Measurements from ENCODE around the gene UVSSA. TPM values are rescaled to one million over a fixed set of nuclear protein-coding genes. Genes with fewer than 3 reads are reported as not detected.

UVSSA gene
- total and polyA plus RNA-seq, 2 donors (not counting 1 experiment from before 2014, with no cell fraction given), result 4.6 to 7.6 TPM

GRCh38 chr4:1337376-1337831 lies 9.6 kb upstream of the UVSSA start:
- H4K20me1 ChIP-seq (ENCODE audit: control insufficient read depth, extremely low read depth, insufficient read depth, low read length), result no peaks in the 10 kb centered on the region
- no peaks in the 10 kb centered on the region for H3K79me2 ChIP-seq (ENCODE audit: control insufficient read depth, insufficient read depth, low read length)
- no peak overlapping the region for H3K4me2 ChIP-seq (ENCODE audit: extremely low read depth, insufficient read depth, low read length)
- peaks cover 44% of the 10 kb centered on the region for H3K36me3 ChIP-seq (ENCODE audit: control insufficient read depth, insufficient read depth, low read length)
- H3K27me3 ChIP-seq (ENCODE audit: control insufficient read depth, insufficient read depth, low read length), result no peaks in the 10 kb centered on the region
- no peak overlapping the region for H2AFZ ChIP-seq (ENCODE audit: low read length)
- no peak overlapping the region for H3K27ac ChIP-seq (ENCODE audit: insufficient read depth, low read length)
- H3K9ac ChIP-seq (ENCODE audit: insufficient read depth, low read length), result no peak overlapping the region
- no peak overlapping the region for H3K4me3 ChIP-seq (replicated peaks in 1 of 4; ENCODE audit: control extremely low read depth in 1 of 4, insufficient read depth in 1 of 4, low read depth in 3 of 4, low read length in 4 of 4)
- TF ChIP-seq EZH2 (IDR thresholded peaks at IDR 0.05; ENCODE audit: low read length, missing control alignments), result no peak
- TF ChIP-seq CTCF (conservative IDR thresholded peaks at IDR 0.05 in 1 of 2, IDR thresholded peaks at IDR 0.05 in 1 of 2; ENCODE audit: low read depth in 1 of 2, low read length in 2 of 2), result no peak
- no peaks in the 10 kb centered on the region for H3K4me1 ChIP-seq (ENCODE audit: control insufficient read depth, extremely low read depth, insufficient read depth, low read length)
- DNase-seq (ENCODE audit: low read depth in 2 of 2), result no peak
- no peaks in the 10 kb centered on the region for H3K9me3 ChIP-seq (ENCODE audit: control insufficient read depth, insufficient read depth, low read depth, low read length)

GRCh38 chr4:1337951-1338751 lies 8.9 kb upstream of the UVSSA start:
- H3K79me2 ChIP-seq (ENCODE audit: control insufficient read depth, insufficient read depth, low read length), result no peaks in the 10 kb centered on the region
- H3K27me3 ChIP-seq (ENCODE audit: control insufficient read depth, insufficient read depth, low read length), result no peaks in the 10 kb centered on the region
- H3K4me3 ChIP-seq (replicated peaks in 1 of 4; ENCODE audit: control extremely low read depth in 1 of 4, insufficient read depth in 1 of 4, low read depth in 3 of 4, low read length in 4 of 4), result no peak overlapping the region
- H3K9ac ChIP-seq (ENCODE audit: insufficient read depth, low read length), result no peak overlapping the region
- no peak for TF ChIP-seq CTCF (conservative IDR thresholded peaks at IDR 0.05 in 1 of 2, IDR thresholded peaks at IDR 0.05 in 1 of 2; ENCODE audit: low read depth in 1 of 2, low read length in 2 of 2)
- no peak for TF ChIP-seq EZH2 (IDR thresholded peaks at IDR 0.05; ENCODE audit: low read length, missing control alignments)
- H3K9me3 ChIP-seq (ENCODE audit: control insufficient read depth, insufficient read depth, low read depth, low read length), result no peaks in the 10 kb centered on the region
- peaks cover 41% of the 10 kb centered on the region for H3K36me3 ChIP-seq (ENCODE audit: control insufficient read depth, insufficient read depth, low read length)
- no peaks in the 10 kb centered on the region for H4K20me1 ChIP-seq (ENCODE audit: control insufficient read depth, extremely low read depth, insufficient read depth, low read length)
- no peak for DNase-seq (ENCODE audit: low read depth in 2 of 2)
- H3K27ac ChIP-seq (ENCODE audit: insufficient read depth, low read length), result no peak overlapping the region
- H2AFZ ChIP-seq (ENCODE audit: low read length), result no peak overlapping the region
- no peak overlapping the region for H3K4me2 ChIP-seq (ENCODE audit: extremely low read depth, insufficient read depth, low read length)
- no peaks in the 10 kb centered on the region for H3K4me1 ChIP-seq (ENCODE audit: control insufficient read depth, extremely low read depth, insufficient read depth, low read length)

- Histone ChIP-seq H3K9me3 (ENCODE audit: control insufficient read depth, insufficient read depth, low read depth, low read length) (no peaks in the 10 kb centered on the region), H4K20me1 (ENCODE audit: control insufficient read depth, extremely low read depth, insufficient read depth, low read length) (no peaks in the 10 kb centered on the region), H3K4me1 (ENCODE audit: control insufficient read depth, extremely low read depth, insufficient read depth, low read length) (no peaks in the 10 kb centered on the region), H3K36me3 (ENCODE audit: control insufficient read depth, insufficient read depth, low read length) (peaks cover 41% of the 10 kb centered on the region), H3K4me2 (ENCODE audit: extremely low read depth, insufficient read depth, low read length) (no peak overlapping the region), H3K4me3 (replicated peaks in 1 of 4; ENCODE audit: control extremely low read depth in 1 of 4, insufficient read depth in 1 of 4, low read depth in 3 of 4, low read length in 4 of 4) (no peak overlapping the region), H3K9ac (ENCODE audit: insufficient read depth, low read length) (no peak overlapping the region), H3K27ac (ENCODE audit: insufficient read depth, low read length) (no peak overlapping the region), H3K79me2 (ENCODE audit: control insufficient read depth, insufficient read depth, low read length) (no peaks in the 10 kb centered on the region), H3K27me3 (ENCODE audit: control insufficient read depth, insufficient read depth, low read length) (no peaks in the 10 kb centered on the region), H2AFZ (ENCODE audit: low read length) (no peak overlapping the region)
- TF ChIP-seq EZH2 (IDR thresholded peaks at IDR 0.05; ENCODE audit: low read length, missing control alignments), result no peak
- TF ChIP-seq CTCF (conservative IDR thresholded peaks at IDR 0.05 in 1 of 2, IDR thresholded peaks at IDR 0.05 in 1 of 2; ENCODE audit: low read depth in 1 of 2, low read length in 2 of 2), result no peak
- no peak for DNase-seq (ENCODE audit: low read depth in 2 of 2)
Measured at GRCh38 chr4:1338752-1339414, 8.1 kb upstream of the UVSSA start.

Measured in fibroblast of lung (primary cell).